A549 (cell line): ENCODE data around the gene XPR1.

ENCODE experiments used
- CBX8 ChIP-seq: fragments of 200-600 bp; sonication (generic); IDR thresholded peaks from 2 replicates; pipeline ENCODE4 v1.6.1; 2016
- CHD4 ChIP-seq: fragments of 200-600 bp; sonication (generic); IDR thresholded peaks from 2 replicates; pipeline ENCODE4 v1.6.1; 2016; ENCODE audit warnings: antibody characterized with exemption, mild to moderate bottlenecking, borderline replicate concordance
- CTCF ChIP-seq: fragments of >200 bp; sonication (Bioruptor Twin); formaldehyde crosslinking; IDR thresholded peaks from 3 replicates; pipeline ENCODE4 v1.5.1; 2016
- JUN ChIP-seq, 2 experiments: fragments of >200 bp; sonication (Bioruptor Twin); formaldehyde crosslinking; IDR thresholded peaks; 2 replicates in 1 of 2; 3 replicates in 1 of 2; pipeline ENCODE4 v1.6.1; 2016 to 2017
- MAFK ChIP-seq: fragments of 450-650 bp; IDR thresholded peaks from 2 replicates; pipeline ENCODE4 v1.6.1; 2014; ENCODE audit not compliant: partially characterized antibody
- MAX ChIP-seq: IDR thresholded peaks from 2 replicates; pipeline ENCODE4 v1.6.1; 2012
- MAZ ChIP-seq: fragments of 150-350 bp; IDR thresholded peaks from 2 replicates; pipeline ENCODE4 v1.6.1; 2014; ENCODE audit warnings: antibody characterized with exemption, low read depth, low read length, borderline replicate concordance
- MYC ChIP-seq: IDR thresholded peaks from 2 replicates; pipeline ENCODE4 v1.6.1; 2012; ENCODE audit warnings: mild to moderate bottlenecking, inconsistent platforms, low read length, improper control_type of control experiment, borderline replicate concordance
- POLR2A ChIP-seq: IDR thresholded peaks from 2 replicates; pipeline ENCODE4 v1.6.1; 2012; ENCODE audit warnings: mild to moderate bottlenecking, low read length
- POLR2AphosphoS2 ChIP-seq: conservative IDR thresholded peaks from 2 replicates; pipeline ENCODE4 v1.6.1; 2012; ENCODE audit warnings: low read length, improper control_type of control experiment, inconsistent platforms
- REST ChIP-seq: fragments of 200-600 bp; sonication (generic); IDR thresholded peaks from 2 replicates; pipeline ENCODE4 v1.6.1; 2016; ENCODE audit warnings: antibody characterized with exemption, mild to moderate bottlenecking, moderate library complexity
- SMC3 ChIP-seq: fragments of >200 bp; sonication (Bioruptor Twin); formaldehyde crosslinking; IDR thresholded peaks from 3 replicates; pipeline ENCODE4 v1.6.1; 2018; ENCODE audit warnings: inconsistent platforms
- SREBF2 ChIP-seq: fragments of 450-650 bp; IDR thresholded peaks from 2 replicates; pipeline ENCODE4 v1.6.1; 2014; ENCODE audit warnings: mild to moderate bottlenecking, moderate library complexity
- USF2 ChIP-seq: fragments of 450-650 bp; IDR thresholded peaks from 2 replicates; pipeline ENCODE4 v1.6.1; 2014; ENCODE audit warnings: antibody characterized with exemption

- no peak for TF ChIP-seq POLR2A
- TF ChIP-seq CTCF: no peak
- no peak for TF ChIP-seq SMC3
- TF ChIP-seq MAX: no peak
- TF ChIP-seq USF2: no peak
- no peak for TF ChIP-seq POLR2AphosphoS2
- TF ChIP-seq MAZ: no peak
- TF ChIP-seq MAFK: no peak
- no peak for TF ChIP-seq CHD4
- no peak for TF ChIP-seq JUN (IDR thresholded peaks at IDR 0.05)
- no peak for TF ChIP-seq SREBF2
- no peak for TF ChIP-seq CBX8
- TF ChIP-seq REST: no peak
- TF ChIP-seq MYC: no peak
Observed at GRCh38 chr1:180728472-180729106, 96.8 kb downstream of the XPR1 start.
